CD4-positive, alpha-beta T cell treated with Interleukin-4 for 1 hour (primary cell): Measurements from ENCODE around the gene KIF3C.
"Not testable (repeated sequence)": the region's sequence is repeated elsewhere in the genome, so short reads cannot be mapped to it uniquely, and the experiment has no call there.

Experiments
- DNase-seq, 2 donors: peaks; one replicate each; pipeline ENCODE4 v3.0.0-alpha.2; 2020 to 2022

Gene KIF3C

DNA sequence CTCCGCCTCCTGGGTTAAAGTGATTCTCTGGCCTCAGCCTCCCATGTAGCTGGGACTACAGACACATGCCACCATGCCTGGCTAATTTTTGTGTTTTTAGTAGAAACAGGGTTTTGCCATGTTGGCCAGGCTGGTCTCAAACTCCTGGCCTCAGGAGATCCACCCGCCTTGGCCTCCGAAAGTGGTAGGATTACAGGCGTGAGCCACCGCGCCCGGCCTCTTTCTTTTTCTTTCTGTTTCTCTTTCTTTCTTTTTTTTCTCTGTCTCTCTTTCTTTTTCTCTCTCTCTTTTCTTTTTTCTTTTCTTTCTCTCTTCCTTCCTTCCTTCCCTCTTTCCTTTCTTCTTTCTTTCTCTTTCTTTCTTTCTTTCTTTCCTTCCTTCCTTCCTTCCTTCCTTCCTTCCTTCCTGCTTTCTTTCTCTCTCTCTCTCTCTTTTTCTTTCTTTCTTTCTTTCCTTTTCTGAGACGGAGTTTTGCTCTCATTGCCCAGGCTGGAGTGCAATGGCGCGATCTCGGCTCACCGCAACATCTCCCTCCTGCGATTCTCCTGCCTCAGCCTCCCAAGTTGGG is 16.6 kb upstream of the KIF3C start:
- DNase-seq: not testable (repeated sequence)

DNA sequence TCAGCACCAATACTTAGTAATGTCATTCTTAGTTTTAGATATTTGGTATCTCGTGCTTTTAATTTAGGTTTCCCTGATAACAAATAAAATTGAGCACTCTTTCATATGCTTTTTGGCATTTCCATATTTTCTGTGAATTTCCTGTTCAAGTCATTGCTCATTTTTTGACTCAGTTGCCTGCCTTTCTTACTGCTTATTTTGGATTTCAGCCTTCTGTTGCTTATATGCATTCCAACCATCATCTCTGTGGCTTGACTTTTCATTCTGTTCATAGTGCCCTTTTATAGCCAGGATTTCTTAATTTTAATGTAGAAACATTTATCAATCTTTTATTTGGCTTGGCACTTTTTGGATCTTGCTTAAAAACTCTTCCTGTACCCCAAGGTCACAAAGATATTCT is 14.5 kb upstream of the KIF3C start:
- no peak for DNase-seq

DNA sequence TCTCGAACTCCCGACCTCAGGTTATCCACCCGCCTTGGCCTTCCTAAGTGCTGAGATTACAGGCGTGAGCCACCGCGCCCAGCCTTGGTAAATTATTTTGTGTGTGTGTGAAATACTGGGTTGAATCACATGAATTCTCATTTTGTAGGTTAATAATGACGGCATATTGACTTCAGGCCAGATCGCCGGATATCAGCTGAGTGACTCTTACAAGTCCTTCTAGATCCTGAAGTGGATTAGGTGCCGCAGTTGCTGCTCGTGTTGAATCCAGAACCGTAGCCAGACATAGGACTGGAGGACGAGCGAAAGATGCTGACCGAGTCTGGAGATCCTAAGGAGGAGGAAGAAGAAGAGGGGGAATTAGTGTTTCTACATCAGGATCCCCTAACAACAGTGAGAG is 12.2 kb upstream of the KIF3C start:
- no peak for DNase-seq

DNA sequence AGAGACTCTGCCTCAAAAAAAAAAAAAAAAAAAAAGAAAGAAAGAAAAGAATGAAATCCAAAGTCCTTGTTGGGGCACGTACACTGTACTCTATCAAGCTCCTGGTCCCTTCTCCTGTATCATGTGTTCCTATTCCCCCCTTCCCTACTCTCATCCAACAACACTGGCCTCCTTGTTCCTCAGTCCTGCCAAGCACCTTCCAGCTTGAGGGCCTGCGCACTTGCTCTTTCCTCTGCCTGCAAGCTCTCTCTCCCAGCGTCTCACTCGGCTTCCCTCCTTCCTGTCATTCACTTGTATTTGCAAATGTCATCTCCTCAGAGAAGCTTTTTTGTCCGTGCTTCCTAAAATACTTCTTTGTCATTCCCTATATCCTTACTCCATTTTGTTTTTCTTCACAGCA is 10.8 kb upstream of the KIF3C start:
- DNase-seq: no peak

DNA sequence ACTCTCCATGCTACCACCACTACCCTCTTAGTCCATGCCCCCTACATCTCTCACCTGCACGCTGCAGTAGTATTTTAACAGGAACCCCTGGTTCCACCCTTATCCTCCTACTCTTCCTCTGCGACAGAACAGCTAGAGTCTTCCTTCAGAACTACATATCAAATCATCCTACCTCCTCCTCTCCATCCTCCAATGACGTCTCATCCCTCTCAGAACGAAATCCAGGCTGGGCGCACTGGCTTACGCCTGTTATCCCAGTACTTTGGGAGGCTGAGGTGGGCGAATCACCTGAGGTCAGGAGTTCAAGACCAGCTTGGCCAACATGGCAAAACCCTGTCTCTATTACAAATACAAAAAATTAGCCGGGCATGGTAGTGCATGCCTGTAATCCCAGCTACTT is 10.3 kb upstream of the KIF3C start:
- no peak for DNase-seq

DNA sequence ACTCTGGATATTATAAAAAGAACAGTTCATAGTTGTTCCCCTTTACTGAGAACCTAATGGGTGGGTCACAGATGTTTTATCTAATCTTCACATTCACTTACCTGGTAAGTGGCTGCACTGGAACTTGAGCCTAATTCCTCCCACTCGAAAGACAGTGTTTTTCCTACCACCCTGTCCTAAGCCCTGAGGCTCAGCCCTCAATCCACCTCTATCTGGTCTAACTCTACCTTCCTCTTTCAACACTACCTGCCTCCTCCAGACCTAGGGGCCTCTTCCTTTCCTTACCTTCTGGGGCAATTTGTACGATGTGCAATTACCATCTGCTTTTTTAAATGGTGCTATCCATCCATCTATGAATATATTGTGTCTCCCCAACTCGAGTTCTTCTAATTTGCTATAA is 9.7 kb upstream of the KIF3C start:
- DNase-seq: no peak

DNA sequence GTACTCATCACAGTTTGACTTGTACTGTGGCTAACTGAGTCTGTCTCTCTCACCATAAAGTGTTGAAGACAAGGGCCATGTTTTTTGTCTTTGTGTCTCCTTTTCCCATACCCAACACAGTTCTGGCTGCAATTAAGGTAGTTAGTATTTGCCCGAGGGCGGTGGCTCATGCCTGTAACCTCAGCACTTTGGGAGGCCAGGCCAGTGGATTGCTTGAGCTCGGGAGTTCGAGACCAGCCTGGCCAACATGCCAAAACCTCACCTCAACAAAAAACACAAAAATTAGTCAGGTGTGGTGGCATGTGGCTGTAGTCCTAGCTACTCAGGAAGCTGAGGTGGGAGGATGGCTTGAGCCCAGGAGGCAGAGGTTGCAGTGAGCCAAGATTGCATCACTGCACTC is 6.9 kb upstream of the KIF3C start:
- no peak for DNase-seq

DNA sequence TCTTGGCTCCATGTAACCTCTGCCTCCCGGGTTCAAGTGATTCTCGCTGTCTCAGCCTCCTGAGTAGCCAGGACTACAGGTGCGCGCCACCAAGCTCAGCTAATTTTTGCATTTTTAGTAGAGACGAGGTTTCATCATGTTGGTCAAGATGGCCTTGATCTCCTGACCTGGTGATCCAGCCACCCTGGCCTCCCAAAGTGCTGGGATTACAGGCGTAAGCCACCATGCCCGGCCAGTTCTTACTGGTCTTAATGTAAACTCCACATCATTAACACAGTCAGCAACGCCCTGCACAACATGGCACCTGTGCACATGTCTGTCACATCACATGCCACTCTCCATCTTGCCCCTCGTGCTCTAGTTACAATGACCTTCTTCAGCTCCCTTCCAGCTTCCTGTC is 5.8 kb upstream of the KIF3C start:
- no peak for DNase-seq

DNA sequence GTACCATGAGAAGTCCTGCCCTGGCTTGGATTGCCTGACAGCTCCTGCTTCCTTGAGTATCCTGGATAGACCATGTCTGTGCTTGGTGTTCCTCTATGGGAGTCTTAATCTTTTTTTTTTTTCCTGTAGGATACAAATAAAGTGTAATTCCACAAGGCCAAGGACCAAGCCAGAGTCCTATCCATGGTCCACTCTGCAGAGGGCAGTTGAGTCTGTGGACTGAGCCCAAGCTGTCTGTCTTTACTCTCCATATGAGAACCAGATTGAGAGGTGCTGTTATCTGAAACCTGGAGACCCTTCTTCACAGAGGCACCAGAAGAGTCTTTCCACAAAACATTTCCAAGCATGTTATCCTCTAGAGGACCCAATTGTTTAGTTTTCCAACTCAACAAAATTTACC is 1.4 kb upstream of the KIF3C start:
- DNase-seq: no peak

DNA sequence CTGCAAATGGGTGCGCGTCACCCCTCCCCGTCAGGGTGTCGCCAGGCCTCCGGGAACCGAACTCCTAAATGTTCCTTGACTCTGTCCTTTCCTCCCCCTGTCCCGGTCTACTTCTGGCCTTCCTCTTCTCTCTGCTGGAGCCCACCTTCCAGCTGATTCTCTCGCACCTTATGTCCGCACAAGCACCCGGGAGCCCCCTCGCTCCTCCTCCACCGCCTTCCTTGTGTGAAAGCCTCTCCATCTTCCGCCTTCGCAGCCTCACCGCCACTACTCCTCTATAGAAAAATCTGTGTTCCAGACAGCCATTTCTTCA is 627 bp upstream of the KIF3C start:
- no peak for DNase-seq

DNA sequence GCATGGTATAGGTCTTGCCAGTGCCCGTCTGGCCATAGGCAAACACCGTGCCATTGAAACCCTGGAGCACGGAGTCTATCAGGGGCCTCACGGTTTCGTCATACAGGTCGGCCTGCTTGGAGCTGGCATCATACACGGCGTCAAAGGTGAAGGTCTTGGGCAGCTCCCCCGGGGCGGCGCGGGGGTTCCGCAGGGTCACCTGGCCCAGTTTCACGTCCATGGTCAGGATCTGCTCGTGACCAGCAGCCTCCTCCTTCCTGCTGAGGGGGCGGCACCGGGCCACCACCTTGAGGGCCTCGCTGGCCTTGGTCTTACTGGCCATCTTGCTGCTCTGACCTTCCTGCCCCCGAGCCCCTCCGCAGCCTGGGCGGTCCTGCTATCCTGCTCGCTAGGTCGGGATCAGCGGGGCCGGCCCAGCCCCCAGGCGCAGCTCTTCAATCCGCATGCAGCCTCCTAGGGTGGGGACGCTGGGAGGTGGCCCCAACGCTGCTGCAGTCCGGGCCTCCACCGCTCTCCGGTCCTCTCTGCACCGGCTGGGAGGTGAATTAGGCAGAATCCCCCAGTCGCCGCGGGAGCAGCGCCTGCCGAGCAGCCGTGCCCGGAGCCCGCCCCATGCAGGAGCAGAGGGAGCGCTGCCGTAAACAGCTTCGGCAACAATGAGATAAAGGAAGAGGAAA is 563 bp downstream of the KIF3C start:
- DNase-seq: no peak

DNA sequence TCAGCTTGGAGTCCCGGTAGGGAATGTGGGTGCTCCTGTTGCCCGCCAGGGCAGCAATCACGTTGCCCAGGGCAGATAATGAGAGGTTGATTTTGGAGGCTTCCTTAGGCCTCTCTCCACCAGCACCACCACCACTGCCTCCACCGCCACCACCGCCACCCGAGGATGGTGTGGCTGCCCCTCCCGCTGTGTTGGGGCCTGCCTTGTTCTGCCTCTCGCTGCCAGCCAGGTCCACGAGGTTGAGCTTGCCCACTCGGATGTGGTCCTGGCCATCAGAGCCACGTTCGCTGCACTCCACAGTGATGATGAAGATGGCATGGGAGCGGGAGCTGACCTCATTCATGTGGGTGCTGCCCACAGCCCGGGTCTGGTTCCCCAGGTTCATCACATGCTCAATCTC is 1.3 kb downstream of the KIF3C start:
- no peak for DNase-seq

DNA sequence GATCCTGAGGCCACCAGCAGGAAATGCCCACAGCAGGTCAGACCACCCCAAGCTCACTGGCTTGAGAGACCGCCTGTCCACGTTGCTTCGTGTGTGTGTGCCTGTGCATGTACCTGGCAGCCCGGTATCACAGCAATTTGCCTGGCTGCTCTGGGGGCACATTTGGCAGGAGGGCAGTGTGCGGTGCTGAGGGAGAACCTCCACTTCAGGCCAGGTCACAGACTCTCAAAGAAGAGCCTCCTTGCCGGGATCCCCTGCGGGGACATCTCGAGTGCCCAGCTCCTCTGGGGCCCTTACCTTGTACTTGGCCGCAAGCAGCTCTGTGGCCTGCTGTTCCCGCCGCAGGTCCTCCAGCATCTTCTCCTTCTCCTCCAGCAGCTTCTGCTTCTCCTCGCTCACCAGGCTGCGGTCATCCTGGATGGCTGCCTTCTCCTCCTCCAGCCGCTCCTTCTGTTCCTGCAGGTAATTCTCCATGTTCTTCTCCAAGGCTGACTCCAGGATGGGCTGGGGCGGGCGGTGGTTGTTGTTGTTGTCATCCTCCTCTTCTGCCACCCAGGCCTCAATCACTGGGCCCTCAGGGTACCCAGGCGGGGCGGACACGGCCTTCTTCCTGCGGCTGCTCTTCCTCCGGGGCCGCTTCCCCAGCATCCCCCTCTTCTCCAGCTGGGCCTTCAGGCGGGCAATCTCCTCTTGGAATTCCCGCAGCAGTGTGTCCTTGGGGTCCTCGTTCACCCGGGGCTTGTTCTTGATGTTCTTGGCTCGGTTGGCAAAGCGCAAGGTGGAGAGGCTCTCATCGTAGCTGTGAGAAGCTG is 2.0 kb downstream of the KIF3C start:
- DNase-seq: no peak

DNA sequence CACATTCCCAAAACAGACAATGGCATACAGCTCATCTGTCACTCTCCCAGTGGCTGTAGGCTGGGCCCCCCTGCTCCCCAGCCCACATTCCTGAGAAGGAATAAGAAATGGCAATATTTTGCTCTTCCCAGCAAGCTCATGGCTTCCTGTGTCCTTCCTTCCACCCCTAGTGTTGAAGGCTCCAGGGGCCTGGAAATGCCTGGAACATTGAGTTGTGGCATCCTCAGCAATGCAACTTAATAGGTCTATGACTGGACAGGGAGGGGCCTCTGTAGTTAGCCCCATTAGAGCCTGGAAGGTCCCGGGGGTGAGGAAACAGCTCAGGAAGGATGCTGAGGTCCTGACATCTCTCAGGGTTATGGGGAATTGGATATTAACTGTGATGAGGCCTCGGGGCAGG is 3.3 kb downstream of the KIF3C start:
- no peak for DNase-seq

DNA sequence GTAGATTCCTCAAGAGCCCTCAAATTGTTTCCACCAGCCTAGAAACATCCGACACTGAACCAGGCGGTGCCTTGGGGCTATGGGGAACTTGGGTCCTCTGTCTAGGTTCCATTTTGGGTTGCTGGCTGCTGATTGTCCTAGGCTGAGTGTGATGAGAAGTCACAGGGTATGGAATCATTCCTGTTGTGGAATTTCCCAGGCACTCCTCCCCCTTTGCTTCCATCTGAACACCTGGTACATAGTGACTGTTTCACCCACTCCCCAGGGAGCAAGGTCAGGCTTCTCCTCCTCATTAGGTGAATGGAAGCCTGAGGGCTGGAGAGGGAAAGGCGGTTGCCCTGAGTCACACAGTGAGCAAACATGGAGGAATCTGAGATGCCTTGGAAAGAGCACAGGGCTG is 4.5 kb downstream of the KIF3C start:
- no peak for DNase-seq

DNA sequence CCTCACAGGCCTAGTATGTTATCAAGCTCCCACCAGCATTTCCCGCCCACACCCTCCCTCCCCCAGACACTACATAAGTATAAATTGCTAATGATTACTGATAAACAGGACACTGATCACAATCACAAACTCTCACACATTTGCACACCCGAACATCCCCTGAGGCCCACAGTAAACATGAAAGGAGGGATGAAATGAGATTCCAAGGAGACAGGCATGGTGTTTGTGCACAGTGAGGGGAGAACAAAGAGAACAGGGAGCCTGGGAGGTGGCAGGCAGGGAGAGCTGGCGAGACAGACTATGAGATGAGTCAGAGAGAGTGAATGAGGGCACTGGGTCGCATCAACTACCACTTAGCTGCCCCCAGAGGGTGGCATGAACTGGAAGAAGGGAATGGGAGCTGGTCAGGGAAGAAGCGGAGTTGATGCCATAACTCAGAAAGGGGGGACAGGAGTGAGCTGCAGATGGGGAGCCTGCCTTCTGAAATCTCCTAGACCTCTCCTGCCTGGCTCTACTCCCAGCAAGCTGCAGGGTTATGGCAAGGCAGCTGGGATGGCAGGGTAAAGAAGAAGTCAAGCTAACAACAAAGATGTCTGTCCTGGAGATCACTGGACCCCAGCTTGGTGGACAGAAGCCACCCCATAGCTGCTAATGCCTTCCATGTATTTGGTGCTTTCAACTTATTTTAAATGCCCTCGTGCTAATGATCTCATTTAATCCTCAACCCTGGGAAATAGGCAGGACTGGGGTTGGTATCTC is 5.1 kb downstream of the KIF3C start:
- no peak for DNase-seq

DNA sequence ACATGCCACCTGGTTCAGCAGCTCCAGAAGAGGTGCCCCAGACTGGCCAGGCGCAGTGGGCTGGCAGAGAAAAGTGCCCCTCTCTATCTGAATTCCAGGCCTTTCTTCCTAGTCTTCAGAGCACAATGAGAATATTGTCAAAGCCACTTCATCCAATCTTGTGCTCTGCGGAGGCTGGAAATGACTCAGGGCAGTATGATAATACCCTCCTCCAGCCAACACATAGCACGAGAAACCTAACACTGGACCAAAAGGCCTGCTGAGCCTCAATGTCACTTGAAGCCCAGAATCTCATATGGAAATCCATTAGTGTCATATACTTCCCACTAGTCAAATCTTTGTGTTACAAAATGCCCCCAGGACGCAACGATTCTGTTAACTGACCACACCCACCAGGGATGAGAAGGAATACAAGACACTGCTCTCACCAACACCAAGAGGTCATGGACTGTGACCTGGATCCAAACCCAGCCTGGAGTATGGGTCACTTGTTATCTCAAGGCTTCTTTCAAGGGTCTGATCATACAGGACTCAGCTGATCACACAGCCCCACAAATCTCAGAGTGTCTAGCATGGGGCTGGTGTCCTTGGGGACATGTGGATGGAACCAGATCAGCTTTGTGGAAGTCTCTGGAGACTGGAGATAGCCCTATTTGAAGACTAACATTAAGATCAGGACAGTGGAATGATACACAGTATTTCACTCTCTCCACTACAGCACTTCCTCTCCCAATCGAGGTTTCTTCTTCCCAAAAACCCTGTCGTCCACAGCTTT is 10.1 kb downstream of the KIF3C start:
- no peak for DNase-seq

DNA sequence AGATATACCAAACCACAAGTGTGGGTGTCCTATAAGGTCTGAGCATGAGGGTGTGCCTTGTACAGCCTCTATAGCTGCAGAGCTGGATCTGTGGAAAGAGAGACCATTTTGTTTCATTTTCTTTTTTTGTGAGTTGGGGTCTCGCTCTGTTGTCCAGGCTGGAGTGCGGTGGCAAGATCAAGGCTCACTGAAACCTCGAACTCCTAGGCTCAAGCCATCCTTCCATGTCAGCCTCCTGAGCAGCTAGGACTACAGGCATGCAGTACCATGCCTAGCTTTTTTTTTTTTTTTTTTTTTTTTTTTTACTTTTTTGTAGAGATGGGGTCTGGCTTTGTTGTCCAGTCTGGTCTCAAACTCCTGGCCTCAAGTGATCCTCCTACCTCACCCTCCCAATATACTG is 10.7 kb downstream of the KIF3C start:
- no peak for DNase-seq

DNA sequence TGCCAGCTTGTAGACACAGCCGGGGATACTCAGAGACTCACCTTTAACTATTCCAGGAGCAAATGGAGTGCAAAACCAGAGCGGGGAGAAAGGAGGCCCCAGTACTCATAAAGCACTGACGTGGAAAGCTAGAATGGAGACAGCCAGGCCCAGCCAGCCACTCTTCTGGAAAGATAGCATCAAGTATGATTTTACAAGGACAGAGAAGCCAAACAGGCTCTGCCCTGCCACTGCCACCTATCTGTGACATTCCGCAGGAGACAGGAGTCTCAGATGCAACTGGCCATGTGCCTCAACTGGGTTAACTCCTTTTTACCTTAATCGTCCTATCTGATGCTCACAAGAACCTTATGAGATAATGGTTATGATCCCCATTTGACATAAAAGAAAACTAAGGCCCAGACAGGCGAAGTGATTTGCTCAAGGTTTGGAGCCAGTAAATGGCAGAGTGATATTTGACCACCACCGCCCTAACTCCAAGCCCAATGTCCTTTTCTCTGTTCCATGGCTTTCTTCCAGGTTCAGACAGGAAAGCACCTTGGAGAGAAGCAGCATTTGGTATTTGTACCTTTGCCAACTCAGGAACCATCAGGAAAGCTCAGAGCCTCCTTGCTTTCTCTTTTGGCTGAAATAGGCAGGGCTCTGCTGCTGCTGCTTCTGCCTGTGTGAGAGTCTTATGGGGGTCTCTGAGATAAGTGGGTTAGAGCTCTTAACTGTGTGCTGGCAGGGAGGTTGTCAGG is 15.6 kb downstream of the KIF3C start:
- DNase-seq: no peak

DNA sequence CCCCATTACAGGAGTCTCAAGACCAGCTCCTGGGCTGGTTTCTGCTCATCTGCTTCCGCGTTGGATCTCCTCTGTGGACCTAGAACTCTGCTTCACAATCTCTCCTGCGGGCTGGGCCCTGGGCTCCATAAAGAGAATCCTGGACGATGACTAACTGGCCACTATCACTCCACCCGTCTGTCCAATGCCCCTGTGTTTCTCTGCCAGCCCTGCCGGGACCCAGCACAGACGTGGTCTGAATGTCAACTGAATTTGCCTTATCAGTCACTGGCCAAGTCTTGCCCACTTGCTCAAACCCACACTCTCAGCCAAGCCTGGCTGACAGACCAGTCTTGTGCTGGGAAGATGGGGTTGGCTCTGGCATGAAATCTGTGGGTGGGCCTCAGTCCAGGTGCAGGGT is 17.4 kb downstream of the KIF3C start:
- DNase-seq: no peak

DNA sequence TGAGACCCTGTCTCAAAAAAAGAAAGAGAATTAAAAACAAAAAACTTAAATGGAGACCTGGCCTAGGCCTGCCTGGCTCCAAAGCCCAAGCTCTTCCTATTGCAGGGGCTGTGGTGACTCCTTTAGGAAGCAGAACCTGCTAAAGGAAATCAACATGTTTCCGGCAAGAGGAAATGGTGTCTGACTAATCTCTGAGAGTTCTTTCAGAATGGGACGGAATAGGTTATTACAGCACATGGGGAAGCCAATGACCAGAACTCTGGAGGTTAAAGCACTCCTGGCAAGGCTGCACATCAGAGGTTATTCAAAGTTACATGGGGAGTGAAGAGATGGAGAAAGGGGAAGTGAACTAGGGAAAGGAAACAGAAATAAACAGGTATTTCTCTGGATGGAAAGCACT is 21.4 kb downstream of the KIF3C start:
- DNase-seq: peak in 1 of 2 donors; percentile 4

DNA sequence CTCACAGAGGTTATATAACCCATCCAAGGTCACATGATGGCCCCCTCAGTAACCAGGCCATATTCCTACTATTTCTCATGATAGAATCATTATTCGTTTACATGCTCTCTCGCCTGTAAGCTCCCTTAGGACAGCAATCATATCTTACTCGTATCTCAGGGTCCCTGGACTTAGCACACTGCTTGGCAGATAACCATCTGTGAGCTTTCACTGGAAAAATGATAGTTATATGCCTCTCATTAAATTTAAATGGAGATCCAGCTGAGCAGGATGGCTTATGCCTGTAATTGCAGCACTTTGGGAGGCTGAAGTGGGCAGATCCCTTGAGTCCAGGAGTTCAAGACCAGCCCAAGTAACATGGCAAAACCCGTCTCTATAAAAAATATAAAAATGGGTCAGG is 21.9 kb downstream of the KIF3C start:
- no peak for DNase-seq
